ENCODE results near the gene APEX1.

- TF ChIP-seq ZBTB33 (IDR thresholded peaks at IDR 0.05; ENCODE audit: extremely low read depth, insufficient replicate concordance, low read length) (no peak), CEBPB (IDR thresholded peaks at IDR 0.05; ENCODE audit: low read depth) (peak; percentile 90), CTCF (IDR thresholded peaks at IDR 0.05 in 2 of 3, conservative IDR thresholded peaks at IDR 0.05 in 1 of 3; ENCODE audit: borderline replicate concordance in 1 of 3, insufficient read depth in 1 of 3, low read depth in 2 of 3, low read length in 2 of 3) (no peak), POLR2A (IDR thresholded peaks at IDR 0.05; ENCODE audit: borderline replicate concordance, extremely low read depth, insufficient read depth, insufficient read length) (no peak)
These were observed 15.0 kb downstream of the APEX1 start for GRCh38 chr14:20469890-20470602.
